ENCODE results near the gene GCH1. TPM values are rescaled to one million over a fixed set of nuclear protein-coding genes. Genes with fewer than 3 reads are reported as not detected.

Gene GCH1
- 1.9 TPM in 1 of 2 replicates, not detected in the other for polyA plus RNA-seq

DNA sequence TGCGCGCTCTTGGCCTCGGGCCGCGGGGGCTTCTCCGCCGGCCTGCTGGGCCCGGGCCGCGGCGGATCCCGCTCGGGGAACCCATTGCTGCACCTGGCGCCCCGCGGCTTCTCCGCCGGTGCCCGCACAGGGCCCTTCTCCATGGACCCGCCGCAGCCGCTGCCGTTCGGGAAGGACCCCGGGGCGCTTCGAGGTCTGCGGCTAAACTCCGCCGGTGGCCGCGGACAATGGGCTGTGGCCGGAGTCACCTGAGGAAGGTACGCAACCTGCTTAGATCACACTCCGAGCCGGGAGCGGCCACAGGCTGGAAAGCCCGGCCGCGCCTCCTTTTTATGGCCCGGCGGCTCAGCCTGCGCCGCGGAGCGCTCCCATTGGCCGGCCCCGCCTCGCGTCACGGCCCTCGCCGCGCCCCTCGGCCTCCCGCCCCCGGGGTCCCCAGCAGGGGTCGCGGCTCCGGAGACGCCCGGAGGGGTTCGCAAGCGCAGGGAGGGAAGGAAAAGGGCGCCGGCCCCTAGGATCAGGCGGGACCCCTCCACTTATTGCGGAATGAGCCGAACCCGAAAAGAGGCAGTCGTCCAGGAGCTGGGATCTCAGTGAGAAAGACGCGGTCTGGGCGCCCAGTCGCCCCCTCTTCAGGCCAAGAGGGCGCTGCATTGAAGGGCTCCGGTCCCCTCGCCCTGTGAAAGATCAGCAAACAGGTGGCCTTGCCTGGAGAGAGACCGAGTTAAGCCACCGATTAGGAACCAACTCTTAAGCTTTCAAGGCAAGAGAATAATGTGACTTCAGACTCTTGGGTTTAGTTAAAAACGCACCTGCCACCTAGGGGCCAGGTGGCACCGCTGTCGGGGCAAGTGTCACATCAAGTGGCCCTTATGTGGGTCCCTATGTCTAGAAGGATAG is at the start of gene GCH1:
GCH1 (minus strand) TSS at position 306 of the 900 bp plus-strand sequence; CDS start at position 143, 163 bp downstream.

Other genes with a start within 250 kb of the GCH1 start
- gene WDHD1, start 124.3 kb upstream of the GCH1 start, polyA plus RNA-seq = 3.3 and 3.8 TPM in 2 replicates
- gene SOCS4, start 124.4 kb upstream of the GCH1 start, polyA plus RNA-seq = 12.6 and 28.1 TPM in 2 replicates
- 36.6 and 46.5 TPM in 2 replicates for gene MAPK1IP1L, start 148.8 kb upstream of the GCH1 start, polyA plus RNA-seq
- 24.0 and 25.7 TPM in 2 replicates for gene LGALS3, start 226.4 kb upstream of the GCH1 start, polyA plus RNA-seq